ENCODE data around the gene NPHP4. TPM values are rescaled to one million over a fixed set of nuclear protein-coding genes. Genes with fewer than 3 reads are reported as not detected.

NPHP4 gene
- total RNA-seq, 2 donors from 2014 or later: 11.4 to 32.2 TPM

GRCh38 chr1:6009120-6010040 lies 17.2 kb upstream of the NPHP4 start:
- TF ChIP-seq POLR2A (IDR thresholded peaks at IDR 0.05) (no peak), POLR2AphosphoS5 (IDR thresholded peaks at IDR 0.05) (no peak), CTCF (IDR thresholded peaks at IDR 0.05) (no peak)
- no peaks in the 10 kb centered on the region for H3K4me1 ChIP-seq (replicated peaks)
- no peak overlapping the region for H3K27ac ChIP-seq
- 91% methylated on average over 23 of the region's 23 CpGs for WGBS
- no peaks in the 10 kb centered on the region for H3K27me3 ChIP-seq (replicated peaks; ENCODE audit: insufficient read depth)
- intact Hi-C loops (cut with DNase I): no loop called here
- H3K4me3 ChIP-seq: no peak overlapping the region
- no peaks in the 10 kb centered on the region for H3K36me3 ChIP-seq
- no peak for DNase-seq (ENCODE audit: low spot score)
- H3K9me3 ChIP-seq: no peaks in the 10 kb centered on the region

GRCh38 chr1:6008696-6009095 lies 16.5 kb upstream of the NPHP4 start:
- no peaks in the 10 kb centered on the region for H3K36me3 ChIP-seq
- H3K9me3 ChIP-seq: no peaks in the 10 kb centered on the region
- WGBS: 74% methylated on average over 6 of the region's 6 CpGs
- no peak overlapping the region for H3K27ac ChIP-seq
- DNase-seq (ENCODE audit: low spot score): no peak
- no peak for TF ChIP-seq POLR2AphosphoS5 (IDR thresholded peaks at IDR 0.05)
- no peak for TF ChIP-seq CTCF (IDR thresholded peaks at IDR 0.05)
- no peak for TF ChIP-seq POLR2A (IDR thresholded peaks at IDR 0.05)
- intact Hi-C loops (cut with DNase I): no loop called here
- no peak overlapping the region for H3K4me3 ChIP-seq
- no peaks in the 10 kb centered on the region for H3K27me3 ChIP-seq (replicated peaks; ENCODE audit: insufficient read depth)
- H3K4me1 ChIP-seq (replicated peaks): no peaks in the 10 kb centered on the region

GRCh38 chr1:6008084-6008415 lies 15.8 kb upstream of the NPHP4 start:
- WGBS: 77% methylated on average over 11 of the region's 11 CpGs
- TF ChIP-seq POLR2A (IDR thresholded peaks at IDR 0.05) (no peak), CTCF (IDR thresholded peaks at IDR 0.05) (no peak), POLR2AphosphoS5 (IDR thresholded peaks at IDR 0.05) (no peak)
- intact Hi-C loops (cut with DNase I): no loop called here

GRCh38 chr1:6007318-6008083 lies 15.3 kb upstream of the NPHP4 start:
- Histone ChIP-seq H3K4me3 (no peak overlapping the region), H3K36me3 (no peaks in the 10 kb centered on the region), H3K4me1 (replicated peaks) (no peaks in the 10 kb centered on the region), H3K9me3 (no peaks in the 10 kb centered on the region), H3K27me3 (replicated peaks; ENCODE audit: insufficient read depth) (no peaks in the 10 kb centered on the region), H3K27ac (no peak overlapping the region)
- no peak for DNase-seq (ENCODE audit: low spot score)
- 70% methylated on average over 25 of the region's 25 CpGs for WGBS
- TF ChIP-seq POLR2AphosphoS5 (IDR thresholded peaks at IDR 0.05) (no peak), POLR2A (IDR thresholded peaks at IDR 0.05) (no peak), CTCF (IDR thresholded peaks at IDR 0.05) (no peak)
- intact Hi-C loops (cut with DNase I): no loop called here

More at GRCh38 chr1:6008084-6008415, 15.8 kb upstream of the NPHP4 start:
- Histone ChIP-seq H3K36me3 (no peaks in the 10 kb centered on the region), H3K4me1 (replicated peaks) (no peaks in the 10 kb centered on the region), H3K4me3 (no peak overlapping the region), H3K27ac (no peak overlapping the region), H3K27me3 (replicated peaks; ENCODE audit: insufficient read depth) (no peaks in the 10 kb centered on the region), H3K9me3 (no peaks in the 10 kb centered on the region)
- no peak for DNase-seq (ENCODE audit: low spot score)
